Measurements from ENCODE around the gene RASGRP4. TPM values are rescaled to one million over a fixed set of nuclear protein-coding genes. Genes with fewer than 3 reads are reported as not detected.
A peak's percentile ranks its signal among the peaks of the same experiment; 100 is the strongest.
"Not testable (repeated sequence)": the region's sequence is repeated elsewhere in the genome, so short reads cannot be mapped to it uniquely, and the experiment has no call there.

RASGRP4 gene
- not detected in 2 replicates for total RNA-seq

DNA sequence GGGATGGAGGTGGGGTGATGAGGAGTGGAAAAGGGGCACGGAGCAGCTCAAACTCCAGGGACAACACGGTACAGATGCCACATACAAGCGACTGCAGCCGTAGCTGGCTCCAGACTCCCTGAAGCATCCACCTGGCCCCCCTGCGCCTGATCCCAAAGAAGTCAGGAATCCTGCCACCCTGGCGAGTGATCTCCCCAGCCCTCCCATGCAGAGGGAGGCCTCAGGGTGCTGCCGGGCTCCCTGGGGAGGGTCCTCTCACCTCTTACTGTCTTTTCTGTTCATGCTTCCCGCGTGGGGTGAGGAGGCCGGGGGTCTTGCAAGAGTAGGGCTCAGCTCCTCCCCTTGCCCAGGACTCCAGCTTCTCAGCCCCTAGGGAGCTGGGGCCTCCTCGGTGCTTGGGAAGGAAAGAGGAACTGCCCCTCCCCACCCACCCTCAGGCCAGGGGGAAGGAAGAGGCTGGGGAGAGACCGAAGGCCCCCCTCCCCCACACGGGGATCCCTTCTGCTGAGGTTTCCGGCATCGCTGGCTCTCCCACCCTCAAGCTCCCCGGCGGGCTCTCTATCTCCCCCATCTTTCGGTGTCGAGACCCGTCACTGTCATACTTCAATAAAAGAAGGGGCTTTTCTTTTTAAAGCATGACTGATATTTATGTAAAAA, at the start of gene RASGRP4:
TSS of gene RASGRP4 (minus strand) at position 410 of the 657 bp plus-strand sequence. CDS start at position 282, 128 bp downstream.
- DNase-seq (ENCODE audit: low read depth in 2 of 2): no peak

DNA sequence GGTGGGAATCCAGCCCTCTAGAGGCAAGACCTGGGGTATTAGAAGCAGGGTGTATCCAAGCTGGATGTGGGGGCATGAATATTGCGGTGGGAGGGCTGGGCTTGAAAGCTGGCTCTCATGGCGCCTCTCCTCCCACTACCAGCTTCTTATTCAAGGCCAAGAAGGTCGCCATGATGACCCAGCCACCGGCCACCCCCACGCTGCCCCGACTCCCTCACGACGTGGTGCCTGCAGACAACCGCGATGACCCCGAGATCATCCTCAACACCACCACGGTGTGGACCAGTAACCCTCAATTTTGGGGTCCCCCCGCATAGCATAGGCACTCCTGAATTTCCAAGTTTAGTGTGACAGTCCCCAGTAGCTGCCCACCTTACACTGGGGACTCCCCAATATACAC, 49.2 kb upstream of the RASGRP4 start:
- no peak for DNase-seq (ENCODE audit: low read depth in 2 of 2)

GRCh38 chr19:38473201-38473600, 47.2 kb upstream of the RASGRP4 start:
- no peak for DNase-seq (ENCODE audit: low read depth in 2 of 2)

- not testable (repeated sequence) for DNase-seq (ENCODE audit: low read depth in 2 of 2)
Measured at GRCh38 chr19:38472725-38473124, 46.7 kb upstream of the RASGRP4 start.

DNA sequence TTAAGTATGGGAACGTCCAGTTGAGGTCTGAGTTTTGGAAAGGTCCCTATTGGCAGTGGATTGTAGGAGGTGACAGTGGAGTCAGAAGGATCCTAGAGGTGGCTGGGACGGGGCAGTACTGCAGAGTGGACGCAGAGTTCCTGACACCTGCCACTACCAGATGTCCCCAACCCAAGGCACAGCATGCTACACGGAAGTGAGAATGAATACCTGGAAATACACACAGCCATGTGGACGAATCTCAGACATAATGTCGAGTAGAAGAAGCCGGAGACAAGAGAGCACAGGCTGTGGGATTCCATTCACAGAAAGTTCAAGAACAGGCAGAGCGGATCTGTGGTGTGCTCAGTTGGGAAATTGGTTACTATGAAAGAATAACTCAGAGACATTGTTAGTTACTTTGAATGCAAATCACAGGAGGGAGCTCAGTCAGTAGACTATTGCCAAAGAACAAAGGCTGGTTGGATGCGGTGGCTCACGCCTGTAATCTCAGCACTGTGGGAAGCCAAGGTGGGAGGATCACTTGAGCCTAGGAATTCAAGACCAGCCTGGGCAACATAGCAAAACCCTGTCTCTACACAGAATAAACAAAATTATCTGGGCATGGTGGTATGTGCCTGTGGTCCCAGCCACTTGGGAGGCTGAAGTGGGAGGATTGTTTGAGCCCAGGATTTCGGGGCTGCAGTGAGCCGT, 44.9 kb upstream of the RASGRP4 start:
- no peak for DNase-seq (ENCODE audit: low read depth in 2 of 2)

GRCh38 chr19:38469151-38469550, 43.1 kb upstream of the RASGRP4 start:
- DNase-seq (ENCODE audit: low read depth in 2 of 2): no peak

- no peak for DNase-seq (ENCODE audit: low read depth in 2 of 2)
Measured at GRCh38 chr19:38467541-38468525, 41.8 kb upstream of the RASGRP4 start.

DNA sequence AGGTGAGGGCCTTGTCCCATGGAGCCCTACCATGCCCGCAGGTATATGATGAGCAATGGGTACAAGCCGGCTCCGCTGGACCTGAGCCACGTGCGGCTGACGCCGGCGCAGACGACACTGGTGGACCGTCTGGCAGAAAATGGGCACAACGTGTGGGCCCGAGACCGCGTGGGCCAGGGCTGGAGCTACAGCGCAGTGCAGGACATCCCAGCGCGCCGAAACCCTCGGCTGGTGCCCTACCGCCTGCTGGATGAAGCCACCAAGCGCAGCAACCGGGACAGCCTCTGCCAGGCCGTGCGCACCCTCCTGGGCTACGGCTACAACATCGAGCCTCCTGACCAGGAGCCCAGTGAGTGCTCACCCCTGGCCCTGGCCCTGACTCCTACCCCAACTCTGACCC, 40.0 kb upstream of the RASGRP4 start:
- no peak for DNase-seq (ENCODE audit: low read depth in 2 of 2)

- no peak for DNase-seq (ENCODE audit: low read depth in 2 of 2)
Measured at GRCh38 chr19:38464421-38465082, 38.5 kb upstream of the RASGRP4 start.

- no peak for DNase-seq (ENCODE audit: low read depth in 2 of 2)
Measured at GRCh38 chr19:38463365-38463764, 37.3 kb upstream of the RASGRP4 start.

DNA sequence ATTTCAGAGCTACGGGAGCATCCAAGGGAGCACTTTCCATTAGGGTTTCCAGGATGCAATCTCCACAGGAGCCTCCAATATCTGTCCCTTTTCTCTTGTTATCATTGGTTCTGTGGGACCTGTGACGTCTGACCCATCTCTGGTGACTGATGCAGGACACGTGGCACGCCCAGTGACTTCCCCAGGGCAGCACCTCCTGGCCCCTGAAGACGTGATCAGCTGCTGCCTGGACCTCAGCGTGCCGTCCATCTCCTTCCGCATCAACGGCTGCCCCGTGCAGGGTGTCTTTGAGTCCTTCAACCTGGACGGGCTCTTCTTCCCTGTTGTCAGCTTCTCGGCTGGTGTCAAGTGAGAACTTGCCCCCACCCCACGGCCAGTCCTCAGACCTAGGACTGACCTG, 33.0 kb upstream of the RASGRP4 start:
- no peak for DNase-seq (ENCODE audit: low read depth in 2 of 2)

DNA sequence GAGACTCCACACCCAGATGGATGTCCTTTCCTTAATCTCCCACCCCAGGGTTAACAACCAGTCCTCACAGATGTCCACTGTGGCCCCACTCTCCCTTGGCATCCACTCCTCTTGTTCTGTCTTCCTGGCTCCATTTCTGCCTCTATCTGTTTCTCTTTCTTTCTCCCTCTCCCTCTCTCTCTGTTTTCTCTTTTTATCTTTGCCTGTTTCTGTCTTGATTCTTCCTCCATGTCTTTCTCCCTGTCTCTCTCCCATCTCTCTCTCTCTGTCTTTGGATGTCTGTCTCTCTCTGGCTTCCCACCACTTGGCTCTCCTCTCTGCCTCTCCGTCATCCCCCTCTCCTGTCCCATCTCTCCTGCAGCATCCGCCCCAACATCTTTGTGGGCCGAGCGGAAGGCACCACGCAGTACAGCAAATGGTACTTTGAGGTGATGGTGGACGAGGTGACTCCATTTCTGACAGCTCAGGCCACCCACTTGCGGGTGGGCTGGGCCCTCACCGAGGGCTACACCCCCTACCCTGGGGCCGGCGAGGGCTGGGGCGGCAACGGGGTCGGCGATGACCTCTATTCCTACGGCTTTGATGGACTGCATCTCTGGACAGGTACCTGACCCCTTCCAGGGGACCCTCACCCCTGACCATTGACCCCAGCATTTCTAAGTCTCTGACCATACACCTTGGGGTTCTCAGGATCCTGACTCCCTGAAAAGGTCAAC, 31.8 kb upstream of the RASGRP4 start:
- DNase-seq (ENCODE audit: low read depth in 2 of 2): no peak

DNA sequence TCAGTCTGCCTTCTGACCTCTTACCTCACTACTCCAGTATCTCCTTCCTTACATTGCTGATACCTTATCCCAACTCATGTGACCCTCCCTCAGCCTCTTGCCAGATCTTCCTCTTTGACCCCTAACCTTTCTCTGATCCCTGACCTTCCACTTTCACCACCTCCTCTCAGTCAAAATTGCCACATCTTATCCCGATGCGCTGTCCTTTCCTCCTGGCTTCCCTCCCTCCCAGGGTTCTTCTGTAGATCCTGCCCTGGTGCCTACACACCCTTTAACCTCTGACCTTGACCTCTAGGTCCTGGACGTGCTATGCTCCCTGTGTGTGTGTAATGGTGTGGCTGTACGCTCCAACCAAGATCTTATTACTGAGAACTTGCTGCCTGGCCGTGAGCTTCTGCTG, 31.2 kb upstream of the RASGRP4 start:
- no peak for DNase-seq (ENCODE audit: low read depth in 2 of 2)

GRCh38 chr19:38455031-38455430, 29.0 kb upstream of the RASGRP4 start:
- peak in 1 of 2 donors; percentile 31 for DNase-seq (ENCODE audit: low read depth in 2 of 2)

- no peak for DNase-seq (ENCODE audit: low read depth in 2 of 2)
Measured at GRCh38 chr19:38453596-38453995, 27.6 kb upstream of the RASGRP4 start.

DNA sequence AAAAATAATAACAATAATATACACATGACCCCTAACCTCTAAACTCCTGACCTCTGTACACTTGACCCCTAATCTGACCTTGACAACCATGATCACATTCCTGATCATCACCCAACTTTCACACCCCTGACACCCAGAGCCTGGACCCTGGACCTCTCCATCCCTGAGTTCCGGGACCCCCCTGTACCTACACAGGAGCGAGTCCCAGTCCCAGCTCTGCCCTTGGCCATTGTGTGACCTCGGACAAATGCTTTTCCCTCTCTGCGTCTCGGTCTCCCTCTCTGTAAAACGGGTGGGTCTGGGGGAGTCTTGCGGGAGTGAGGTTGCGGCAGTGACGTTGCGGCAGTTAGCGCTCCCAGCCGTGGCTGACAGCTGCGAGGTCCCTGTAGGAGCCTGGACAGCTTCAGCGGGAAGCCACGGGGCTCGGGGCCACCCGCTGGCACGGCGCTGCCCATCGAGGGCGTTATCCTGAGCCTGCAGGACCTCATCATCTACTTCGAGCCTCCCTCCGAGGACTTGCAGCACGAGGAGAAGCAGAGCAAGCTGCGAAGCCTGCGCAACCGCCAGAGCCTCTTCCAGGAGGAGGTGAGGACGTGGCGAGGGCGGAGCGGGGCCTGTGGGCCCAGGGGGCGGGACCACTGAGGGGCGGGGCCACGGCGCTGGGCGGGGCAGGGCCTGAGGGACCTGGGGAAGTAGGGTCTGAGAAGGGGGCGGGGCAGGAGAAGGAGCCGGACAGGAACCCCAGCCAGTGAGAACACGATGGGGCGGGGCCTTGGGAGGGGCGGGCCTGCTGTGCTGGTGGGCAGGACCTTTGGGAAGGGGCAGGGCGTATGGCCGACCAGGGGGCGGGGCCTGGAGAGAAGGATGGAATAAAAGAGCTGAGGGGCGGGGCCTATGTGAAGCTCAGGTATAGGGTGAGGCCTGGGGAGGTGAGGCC, 26.7 kb upstream of the RASGRP4 start:
- DNase-seq (ENCODE audit: low read depth in 2 of 2): no peak

DNA sequence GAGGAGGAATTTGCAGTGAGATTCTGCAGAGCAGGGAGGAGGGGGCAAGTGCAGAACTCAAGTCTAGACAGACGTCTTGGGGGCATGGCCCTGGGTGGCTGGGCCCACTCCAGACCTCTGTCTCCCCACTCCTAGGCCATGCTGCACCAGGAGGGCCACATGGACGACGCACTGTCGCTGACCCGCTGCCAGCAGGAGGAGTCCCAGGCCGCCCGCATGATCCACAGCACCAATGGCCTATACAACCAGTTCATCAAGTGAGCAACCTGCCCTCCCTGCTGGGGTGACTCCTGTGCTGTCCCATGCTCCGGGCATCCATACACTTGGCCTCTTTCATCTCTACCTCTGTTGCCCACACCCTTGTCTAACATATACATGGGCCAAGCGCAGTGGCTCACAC, 25.6 kb upstream of the RASGRP4 start:
- no peak for DNase-seq (ENCODE audit: low read depth in 2 of 2)

- no peak for DNase-seq (ENCODE audit: low read depth in 2 of 2)
Measured at GRCh38 chr19:38451036-38451435, 25.0 kb upstream of the RASGRP4 start.

DNA sequence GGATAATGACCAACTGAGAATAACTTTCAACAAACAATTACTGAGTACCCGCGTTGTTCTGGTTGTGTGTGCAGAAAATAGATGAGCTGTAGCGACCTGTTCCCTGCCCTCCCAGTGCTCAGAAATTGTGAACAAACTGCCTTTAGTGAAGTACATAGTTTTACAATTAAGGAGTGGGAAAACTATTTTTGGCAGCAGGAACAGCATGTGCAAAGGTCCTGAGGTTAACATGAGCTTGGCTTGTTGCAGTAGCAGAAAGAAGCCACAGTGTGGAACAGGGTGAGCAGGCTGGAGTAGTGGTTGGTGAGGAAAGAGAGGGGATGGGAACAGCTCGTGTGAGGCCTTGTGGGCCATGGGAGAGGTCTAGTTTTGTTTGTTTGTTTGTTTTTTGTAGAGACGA, 23.5 kb upstream of the RASGRP4 start:
- DNase-seq (ENCODE audit: low read depth in 2 of 2): no peak

GRCh38 chr19:38448225-38448624, 22.2 kb upstream of the RASGRP4 start:
- no peak for DNase-seq (ENCODE audit: low read depth in 2 of 2)
